H9 (cell line): Measurements from ENCODE around the gene MLANA. TPM values are rescaled to one million over a fixed set of nuclear protein-coding genes. Genes with fewer than 3 reads are reported as not detected.

ENCODE experiments used
- DNase-seq: peaks from one replicate; pipeline ENCODE4 v3.0.0-alpha.2; 2017
- H2AFZ ChIP-seq: one replicate; pipeline ENCODE4 v1.6.1; 2013; ENCODE audit warnings: mild to moderate bottlenecking, low read length, control low read depth, moderate library complexity
- H2AK5ac ChIP-seq: 2 replicates; pipeline ENCODE4 v1.6.1; 2013; ENCODE audit warnings: low read length, control low read depth, mixed read lengths; ENCODE audit not compliant: insufficient read length
- H2BK120ac ChIP-seq: one replicate; pipeline ENCODE4 v1.6.1; 2013; ENCODE audit warnings: low read depth, mild to moderate bottlenecking, low read length, control low read depth, inconsistent platforms; ENCODE audit not compliant: poor library complexity, severe bottlenecking
- H2BK12ac ChIP-seq: 2 replicates; pipeline ENCODE4 v1.6.1; 2013; ENCODE audit warnings: low read length, control low read depth, mixed read lengths, low read depth; ENCODE audit not compliant: insufficient read length
- H2BK15ac ChIP-seq: 2 replicates; pipeline ENCODE4 v1.6.1; 2013; ENCODE audit warnings: low read depth, low read length, control low read depth
- H2BK20ac ChIP-seq: one replicate; pipeline ENCODE4 v1.6.1; 2013; ENCODE audit warnings: low read depth, mild to moderate bottlenecking, low read length, control low read depth, inconsistent platforms; ENCODE audit not compliant: poor library complexity, severe bottlenecking
- H2BK5ac ChIP-seq: 2 replicates; pipeline ENCODE4 v1.6.1; 2013; ENCODE audit warnings: low read length, control low read depth, mixed read lengths; ENCODE audit not compliant: insufficient read length
- H3K14ac ChIP-seq: 2 replicates; pipeline ENCODE4 v1.6.1; 2013; ENCODE audit warnings: low read length, control low read depth; ENCODE audit not compliant: insufficient read depth
- H3K18ac ChIP-seq: 2 replicates; pipeline ENCODE4 v1.6.1; 2013; ENCODE audit warnings: low read depth, mild to moderate bottlenecking, mixed read lengths, low read length, control low read depth; ENCODE audit not compliant: insufficient read length
- H3K23ac ChIP-seq: 2 replicates; pipeline ENCODE4 v1.6.1; 2013; ENCODE audit warnings: low read length, control low read depth, mixed read lengths, low read depth; ENCODE audit not compliant: insufficient read length
- H3K23me2 ChIP-seq: 2 replicates; pipeline ENCODE4 v1.6.1; 2013; ENCODE audit warnings: low read depth, mild to moderate bottlenecking, mixed read lengths, low read length, control low read depth; ENCODE audit not compliant: insufficient read length, poor library complexity, severe bottlenecking
- H3K27ac ChIP-seq: 2 replicates; pipeline ENCODE4 v1.5.1; 2013; ENCODE audit warnings: low read length, control low read depth, mixed read lengths, low read depth; ENCODE audit not compliant: insufficient read length
- H3K27me3 ChIP-seq: 2 replicates; pipeline ENCODE4 v1.6.1; 2013; ENCODE audit warnings: low read length, control low read depth, inconsistent platforms; ENCODE audit not compliant: insufficient read depth
- H3K4ac ChIP-seq: 2 replicates; pipeline ENCODE4 v1.6.1; 2013; ENCODE audit warnings: low read depth, mild to moderate bottlenecking, control low read depth, inconsistent platforms, low read length, moderate library complexity
- H3K4me1 ChIP-seq: 2 replicates; pipeline ENCODE4 v1.6.1; 2013; ENCODE audit warnings: low read length, control low read depth, inconsistent platforms; ENCODE audit not compliant: insufficient read depth
- H3K4me2 ChIP-seq: 2 replicates; pipeline ENCODE4 v1.6.1; 2013; ENCODE audit warnings: low read length, control low read depth, mixed read lengths; ENCODE audit not compliant: insufficient read length, insufficient read depth
- H3K56ac ChIP-seq: 2 replicates; pipeline ENCODE4 v1.6.1; 2013; ENCODE audit warnings: low read depth, mild to moderate bottlenecking, mixed read lengths, low read length, control low read depth; ENCODE audit not compliant: insufficient read length
- H3K79me1 ChIP-seq: 2 replicates; pipeline ENCODE4 v1.6.1; 2013; ENCODE audit warnings: low read depth, mild to moderate bottlenecking, moderate library complexity, low read length, control low read depth, inconsistent platforms; ENCODE audit not compliant: insufficient read depth, poor library complexity, severe bottlenecking
- H3K79me2 ChIP-seq: 2 replicates; pipeline ENCODE4 v1.6.1; 2013; ENCODE audit warnings: low read length, control low read depth, inconsistent platforms; ENCODE audit not compliant: insufficient read depth
- H3K9ac ChIP-seq: 2 replicates; pipeline ENCODE4 v1.6.1; 2013; ENCODE audit warnings: low read length, control low read depth, mixed read lengths; ENCODE audit not compliant: insufficient read length; ENCODE audit errors: extremely low read depth
- H3K9me3 ChIP-seq: one replicate; pipeline ENCODE4 v1.6.1; 2013; ENCODE audit warnings: low read depth, low read length, inconsistent platforms; ENCODE audit not compliant: control insufficient read depth
- H3T11ph ChIP-seq: one replicate; pipeline ENCODE4 v1.6.1; 2013; ENCODE audit warnings: mild to moderate bottlenecking, low read length, control low read depth, inconsistent platforms
- H4K20me1 ChIP-seq: one replicate; pipeline ENCODE4 v1.6.1; 2013; ENCODE audit not compliant: control insufficient read depth, insufficient read length, insufficient read depth
- H4K5ac ChIP-seq: 2 replicates; pipeline ENCODE4 v1.6.1; 2013; ENCODE audit warnings: low read depth, mild to moderate bottlenecking, mixed read lengths, low read length, control low read depth; ENCODE audit not compliant: insufficient read length
- H4K8ac ChIP-seq: replicated peaks from 2 replicates; pipeline ENCODE4 v1.6.1; 2013; ENCODE audit warnings: low read length, control low read depth, mixed read lengths, low read depth; ENCODE audit not compliant: insufficient read length
- H4K91ac ChIP-seq: 2 replicates; pipeline ENCODE4 v1.6.1; 2013; ENCODE audit warnings: low read depth, mild to moderate bottlenecking, moderate library complexity, mixed read lengths, low read length, control low read depth; ENCODE audit not compliant: insufficient read length
- H3K27ac Mint-ChIP-seq, 3 experiments: 2 replicates in 2 of 3; 3 replicates in 1 of 3; pipeline ENCODE4 v1.8.0; 2020 to 2021; ENCODE audit warnings: mixed read lengths in 3 of 3, mild to moderate bottlenecking in 1 of 3, moderate library complexity in 1 of 3
- H3K27me3 Mint-ChIP-seq: 2 replicates; pipeline ENCODE4 v1.8.0; 2021; ENCODE audit warnings: low read depth, mild to moderate bottlenecking, moderate library complexity, mixed read lengths
- H3K36me3 Mint-ChIP-seq, 3 experiments: 2 replicates in 2 of 3; 3 replicates in 1 of 3; pipeline ENCODE4 v1.8.0; 2020 to 2021; ENCODE audit warnings: low read depth in 3 of 3, mixed read lengths in 3 of 3; ENCODE audit not compliant: insufficient read depth in 1 of 3
- H3K4me1 Mint-ChIP-seq, 2 experiments: 2 replicates each; pipeline ENCODE4 v1.8.0; 2020; ENCODE audit warnings: mixed read lengths in 2 of 2
- H3K4me3 Mint-ChIP-seq, 2 experiments: 2 replicates in 1 of 2; 3 replicates in 1 of 2; pipeline ENCODE4 v1.8.0; 2020 to 2021; ENCODE audit warnings: mild to moderate bottlenecking in 2 of 2, mixed read lengths in 2 of 2, moderate library complexity in 1 of 2
- H3K9me3 Mint-ChIP-seq, 2 experiments: 2 replicates in 1 of 2; 3 replicates in 1 of 2; pipeline ENCODE4 v1.8.0; 2020; ENCODE audit warnings: mild to moderate bottlenecking in 2 of 2, mixed read lengths in 2 of 2, moderate library complexity in 1 of 2
- CTCF ChIP-seq: fragments of 200-600 bp; sonication (generic); conservative IDR thresholded peaks from 3 replicates; pipeline ENCODE4 v1.8.0; 2021; ENCODE audit warnings: antibody characterized with exemption, mild to moderate bottlenecking
- WGBS: extraction: QIAGEN DNeasy Blood & Tissue Kit; methylation state at CpG from one replicate; pipeline ENCODE4 v1.1.7; 2013; ENCODE audit warnings: missing lambda C conversion rate, low lambda C conversion rate, mixed read lengths; ENCODE audit not compliant: insufficient read length; ENCODE audit errors: extremely low coverage; 5-methylcytosine and 5-hydroxymethylcytosine counted together
- total RNA-seq: library from RNA; stranded (reverse); gene quantifications from 2 replicates; pipeline ENCODE4 v1.2.1, GENCODE V29; 2021

The MLANA gene
- total RNA-seq, 1 experiment from 2014 or later: not detected

- H3K4me2 ChIP-seq: no peak overlapping the region
- H3K36me3 Mint-ChIP-seq: no peaks in the 10 kb centered on the region
- no CpG with 5 or more reads among the region's 2 CpGs for WGBS
These were observed 24.4 kb upstream of the MLANA start for GRCh38 chr9:5866272-5866671.

More at GRCh38 chr9:5866272-5866671, 24.4 kb upstream of the MLANA start:
- no peaks in the 10 kb centered on the region for H3K9me3 ChIP-seq
- no peak overlapping the region for H3K14ac ChIP-seq
- no peak overlapping the region for H4K91ac ChIP-seq
- H4K5ac ChIP-seq: no peak overlapping the region
- no peak overlapping the region for H3K27ac ChIP-seq
- H2BK120ac ChIP-seq: no peak overlapping the region
- H2AK5ac ChIP-seq: no peak overlapping the region
- no peak overlapping the region for H3K4ac ChIP-seq
- H3K79me2 ChIP-seq: no peaks in the 10 kb centered on the region
- TF ChIP-seq CTCF: no peak
- H3T11ph ChIP-seq: no peak overlapping the region
- DNase-seq: no peak
- H3K79me1 ChIP-seq: no peaks in the 10 kb centered on the region
- Mint-ChIP-seq H3K4me3 (no peak overlapping the region), H3K9me3 (no peaks in the 10 kb centered on the region), H3K27me3 (peaks cover 5% of the 10 kb centered on the region), H3K27ac (no peak overlapping the region), H3K4me1 (peaks cover 6 to 19% of the 10 kb centered on the region in 2 experiments)
- no peak overlapping the region for H4K8ac ChIP-seq
- no peak overlapping the region for H2BK20ac ChIP-seq
- no peaks in the 10 kb centered on the region for H3K27me3 ChIP-seq
- H3K18ac ChIP-seq: no peak overlapping the region
- no peak overlapping the region for H3K56ac ChIP-seq
- no peak overlapping the region for H2BK5ac ChIP-seq
- H3K9ac ChIP-seq: no peak overlapping the region
- H2BK15ac ChIP-seq: no peak overlapping the region
- no peaks in the 10 kb centered on the region for H4K20me1 ChIP-seq
- H3K23me2 ChIP-seq: no peaks in the 10 kb centered on the region
- no peaks in the 10 kb centered on the region for H3K4me1 ChIP-seq
- H2BK12ac ChIP-seq: no peak overlapping the region
- no peak overlapping the region for H2AFZ ChIP-seq
- no peak overlapping the region for H3K23ac ChIP-seq
